Upper lobe of left lung (tissue), 4 donors: ENCODE data around the gene WFDC2.

Source experiments
- CTCF ChIP-seq, 6 experiments: fragments of 450-650 bp in 4 of 6; fragments of 200-600 bp in 2 of 6; sonication (generic) in 2 of 6; IDR thresholded peaks; one replicate each; pipeline ENCODE4 v1.5.1; 2016 to 2019; ENCODE audit warnings: antibody characterized with exemption in 6 of 6
- POLR2AphosphoS5 ChIP-seq, 2 donors: sonication (generic); formaldehyde crosslinking; IDR thresholded peaks; one replicate each; pipeline ENCODE4 v1.5.1; 2017; ENCODE audit warnings: antibody characterized with exemption in 2 of 2

- TF ChIP-seq CTCF (IDR thresholded peaks at IDR 0.05) (no peak), POLR2AphosphoS5 (IDR thresholded peaks at IDR 0.05) (no peak)
Measured at GRCh38 chr20:45433976-45434375, 35.6 kb upstream of the WFDC2 start.
